HFFc6 (cell line): ENCODE data around the gene COL25A1. TPM values are rescaled to one million over a fixed set of nuclear protein-coding genes. Genes with fewer than 3 reads are reported as not detected.

Experiments
- DNase-seq: peaks from one replicate; pipeline ENCODE4 v3.0.0-alpha.2; 2018
- H3K27ac Mint-ChIP-seq: 2 replicates; pipeline ENCODE4 v1.8.0; 2020; ENCODE audit warnings: mild to moderate bottlenecking, mixed read lengths
- H3K27me3 Mint-ChIP-seq: 2 replicates; pipeline ENCODE4 v1.8.0; 2021; ENCODE audit warnings: mild to moderate bottlenecking, moderate library complexity, mixed read lengths; ENCODE audit not compliant: insufficient read depth
- H3K36me3 Mint-ChIP-seq: 2 replicates; pipeline ENCODE4 v1.8.0; 2021; ENCODE audit warnings: low read depth, mixed read lengths
- H3K4me1 Mint-ChIP-seq: 2 replicates; pipeline ENCODE4 v1.8.0; 2020; ENCODE audit warnings: low read depth, mixed read lengths
- H3K4me3 Mint-ChIP-seq: 2 replicates; pipeline ENCODE4 v1.8.0; 2020; ENCODE audit warnings: mild to moderate bottlenecking, moderate library complexity, mixed read lengths
- H3K9me3 Mint-ChIP-seq: 2 replicates; pipeline ENCODE4 v1.8.0; 2020; ENCODE audit warnings: mild to moderate bottlenecking, mixed read lengths
- CTCF ChIP-seq: fragments of 200-600 bp; sonication (generic); IDR thresholded peaks from 2 replicates; pipeline ENCODE4 v1.5.0; 2021; ENCODE audit warnings: antibody characterized with exemption, mild to moderate bottlenecking
- total RNA-seq, 6 experiments: library from RNA; stranded (reverse); fragmentation: NEBNext Ultra II Directional; extraction: Animal tissue kit (Norgen Biotek cat#: 25700); gene quantifications; 2 replicates in 1 of 6; 3 replicates in 5 of 6; pipeline ENCODE4 v1.2.3, GENCODE V29; 2021

Gene COL25A1
- total RNA-seq, 6 experiments from 2014 or later: not detected

DNA sequence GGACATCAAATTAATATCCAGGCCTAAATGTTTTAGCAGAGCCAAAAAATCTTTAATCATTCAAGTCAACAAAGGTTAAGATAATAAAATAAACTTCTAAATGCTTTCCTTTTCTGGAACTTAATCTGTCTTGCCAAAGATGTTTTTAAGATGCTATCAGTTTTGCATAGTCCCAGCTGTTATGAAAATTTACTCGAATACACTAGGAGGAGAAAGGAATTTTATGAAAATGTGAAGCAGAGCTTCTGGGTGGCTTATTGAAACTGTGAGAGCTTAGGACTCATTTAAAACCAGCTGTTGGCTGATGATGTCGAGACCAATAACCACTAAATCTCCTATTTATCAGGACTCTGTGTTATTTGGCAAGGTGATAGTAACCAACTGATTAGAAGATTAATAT is 337.4 kb downstream of the COL25A1 start:
- no peak for TF ChIP-seq CTCF
- Mint-ChIP-seq H3K4me3 (no peak overlapping the region), H3K9me3 (no peaks in the 10 kb centered on the region), H3K36me3 (no peaks in the 10 kb centered on the region), H3K27ac (no peak overlapping the region), H3K4me1 (no peaks in the 10 kb centered on the region), H3K27me3 (peaks cover 3% of the 10 kb centered on the region)
- DNase-seq: no peak

- peaks cover 3% of the 10 kb centered on the region for H3K27me3 Mint-ChIP-seq
- no peaks in the 10 kb centered on the region for H3K36me3 Mint-ChIP-seq
- H3K4me3 Mint-ChIP-seq: no peak overlapping the region
- no peak for TF ChIP-seq CTCF
- H3K4me1 Mint-ChIP-seq: no peaks in the 10 kb centered on the region
- no peak overlapping the region for H3K27ac Mint-ChIP-seq
- H3K9me3 Mint-ChIP-seq: no peaks in the 10 kb centered on the region
- no peak for DNase-seq
Measured at GRCh38 chr4:108963910-108964309, 338.5 kb downstream of the COL25A1 start.

GRCh38 chr4:108959491-108959890 is 343.0 kb downstream of the COL25A1 start:
- peaks cover 6% of the 10 kb centered on the region; the same call in 1 of the 2 replicates for H3K4me1 Mint-ChIP-seq
- H3K27me3 Mint-ChIP-seq: peaks cover 2% of the 10 kb centered on the region
- no peaks in the 10 kb centered on the region for H3K36me3 Mint-ChIP-seq
- TF ChIP-seq CTCF: no peak
- H3K9me3 Mint-ChIP-seq: no peaks in the 10 kb centered on the region; the same call in 1 of the 2 replicates
- no peak overlapping the region for H3K27ac Mint-ChIP-seq
- no peak overlapping the region for H3K4me3 Mint-ChIP-seq
- DNase-seq: no peak

GRCh38 chr4:108954880-108955279 is 347.6 kb downstream of the COL25A1 start:
- H3K4me3 Mint-ChIP-seq: no peak overlapping the region
- H3K27ac Mint-ChIP-seq: no peak overlapping the region

GRCh38 chr4:108953941-108954340 is 348.5 kb downstream of the COL25A1 start:
- no peak overlapping the region for H3K4me3 Mint-ChIP-seq

More at GRCh38 chr4:108954880-108955279, 347.6 kb downstream of the COL25A1 start:
- DNase-seq: no peak
- Mint-ChIP-seq H3K4me1 (peaks cover 16% of the 10 kb centered on the region), H3K36me3 (no peaks in the 10 kb centered on the region), H3K9me3 (no peaks in the 10 kb centered on the region; the same call in 1 of the 2 replicates), H3K27me3 (no peaks in the 10 kb centered on the region; the same call in 1 of the 2 replicates)
- TF ChIP-seq CTCF: no peak

More at GRCh38 chr4:108953941-108954340, 348.5 kb downstream of the COL25A1 start:
- Mint-ChIP-seq H3K27ac (no peak overlapping the region), H3K9me3 (no peaks in the 10 kb centered on the region; the same call in 1 of the 2 replicates), H3K27me3 (no peaks in the 10 kb centered on the region; the same call in none of the 2 replicates), H3K36me3 (no peaks in the 10 kb centered on the region), H3K4me1 (peaks cover 16% of the 10 kb centered on the region)
- DNase-seq: no peak
- TF ChIP-seq CTCF: no peak
